Progenitor cell of endocrine pancreas (in vitro differentiated cells): ENCODE results near the gene SDHAF2. TPM values are rescaled to one million over a fixed set of nuclear protein-coding genes. Genes with fewer than 3 reads are reported as not detected.

Experiments
- DNase-seq: peaks from one replicate; pipeline ENCODE4 v3.0.0; 2021; ENCODE audit warnings: low spot score; ENCODE audit not compliant: unreplicated experiment
- H3K27ac Mint-ChIP-seq: 2 replicates; pipeline ENCODE4 v1.8.0; 2021; ENCODE audit warnings: mild to moderate bottlenecking, moderate library complexity, mixed read lengths
- H3K27me3 Mint-ChIP-seq: 2 replicates; pipeline ENCODE4 v1.8.0; 2021; ENCODE audit warnings: mixed read lengths
- H3K36me3 Mint-ChIP-seq: 2 replicates; pipeline ENCODE4 v1.8.0; 2022; ENCODE audit warnings: mixed read lengths; ENCODE audit not compliant: insufficient read depth
- H3K4me1 Mint-ChIP-seq: 2 replicates; pipeline ENCODE4 v1.8.0; 2021; ENCODE audit warnings: low read depth, mixed read lengths
- H3K4me3 Mint-ChIP-seq: 2 replicates; pipeline ENCODE4 v1.8.0; 2021; ENCODE audit warnings: low read depth, mild to moderate bottlenecking, moderate library complexity, mixed read lengths
- H3K9me3 Mint-ChIP-seq: 2 replicates; pipeline ENCODE4 v1.8.0; 2021; ENCODE audit warnings: low read depth, mixed read lengths
- total RNA-seq: library from RNA; stranded (reverse); gene quantifications from 2 replicates; pipeline ENCODE4 v1.2.1, GENCODE V29; 2021
- TF ChIP-seq, protein P1 (sequence below): fragments of 200-600 bp; sonication (generic); IDR thresholded peaks from one replicate; pipeline ENCODE4 v1.5.0; 2021; ENCODE audit warnings: antibody characterized with exemption, mild to moderate bottlenecking; ENCODE audit not compliant: unreplicated experiment

Gene SDHAF2
- total RNA-seq, 1 donor from 2014 or later, result 42.2 TPM

GRCh38 chr11:61485080-61485479 is 55.2 kb downstream of the SDHAF2 start:
- Mint-ChIP-seq H3K4me1 (peaks cover 25% of the 10 kb centered on the region), H3K4me3 (no peak overlapping the region), H3K9me3 (no peaks in the 10 kb centered on the region), H3K36me3 (peaks cover 2% of the 10 kb centered on the region), H3K27me3 (no peaks in the 10 kb centered on the region), H3K27ac (no peak overlapping the region)
- TF ChIP-seq, protein P1, sequence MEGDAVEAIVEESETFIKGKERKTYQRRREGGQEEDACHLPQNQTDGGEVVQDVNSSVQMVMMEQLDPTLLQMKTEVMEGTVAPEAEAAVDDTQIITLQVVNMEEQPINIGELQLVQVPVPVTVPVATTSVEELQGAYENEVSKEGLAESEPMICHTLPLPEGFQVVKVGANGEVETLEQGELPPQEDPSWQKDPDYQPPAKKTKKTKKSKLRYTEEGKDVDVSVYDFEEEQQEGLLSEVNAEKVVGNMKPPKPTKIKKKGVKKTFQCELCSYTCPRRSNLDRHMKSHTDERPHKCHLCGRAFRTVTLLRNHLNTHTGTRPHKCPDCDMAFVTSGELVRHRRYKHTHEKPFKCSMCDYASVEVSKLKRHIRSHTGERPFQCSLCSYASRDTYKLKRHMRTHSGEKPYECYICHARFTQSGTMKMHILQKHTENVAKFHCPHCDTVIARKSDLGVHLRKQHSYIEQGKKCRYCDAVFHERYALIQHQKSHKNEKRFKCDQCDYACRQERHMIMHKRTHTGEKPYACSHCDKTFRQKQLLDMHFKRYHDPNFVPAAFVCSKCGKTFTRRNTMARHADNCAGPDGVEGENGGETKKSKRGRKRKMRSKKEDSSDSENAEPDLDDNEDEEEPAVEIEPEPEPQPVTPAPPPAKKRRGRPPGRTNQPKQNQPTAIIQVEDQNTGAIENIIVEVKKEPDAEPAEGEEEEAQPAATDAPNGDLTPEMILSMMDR, result no peak
- DNase-seq, result no peak

DNA sequence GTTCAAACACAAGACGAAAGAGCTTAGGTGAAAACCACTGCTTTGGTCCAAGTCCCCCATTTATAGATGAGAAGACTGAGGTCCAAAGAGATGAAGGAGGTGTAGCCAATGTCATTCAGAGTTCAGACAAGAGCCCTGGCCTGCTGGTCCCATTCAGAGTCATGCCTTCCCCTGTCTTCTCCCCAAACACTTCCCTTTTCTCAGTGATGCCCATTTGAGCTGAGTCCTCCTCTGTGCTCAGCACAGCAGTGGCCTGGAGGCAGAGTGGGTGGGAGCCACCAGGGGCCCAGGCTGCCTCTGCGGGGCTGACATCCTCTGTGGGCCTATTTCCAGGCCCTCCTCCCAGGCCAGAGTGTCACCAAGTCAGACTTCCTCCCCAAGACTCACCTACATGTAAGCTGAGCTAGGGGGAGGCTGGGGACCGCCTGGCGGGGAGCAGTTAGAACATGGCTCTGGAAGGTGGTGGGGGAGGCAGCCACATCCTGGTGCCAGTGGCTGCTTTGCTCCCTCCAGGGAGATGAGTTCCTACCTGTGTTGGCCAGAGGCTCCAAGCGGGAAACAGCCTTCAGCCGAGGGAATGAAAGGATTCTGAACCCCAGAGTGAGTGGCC is 56.2 kb downstream of the SDHAF2 start:
- no peak overlapping the region for H3K27ac Mint-ChIP-seq
- H3K4me1 Mint-ChIP-seq, result peaks cover 23% of the 10 kb centered on the region
- no peaks in the 10 kb centered on the region for H3K27me3 Mint-ChIP-seq
- H3K4me3 Mint-ChIP-seq, result no peak overlapping the region
- H3K9me3 Mint-ChIP-seq, result no peaks in the 10 kb centered on the region
- TF ChIP-seq, protein P1, result no peak
- peaks cover 2% of the 10 kb centered on the region for H3K36me3 Mint-ChIP-seq
- no peak for DNase-seq

GRCh38 chr11:61486779-61487178 is 56.9 kb downstream of the SDHAF2 start:
- Mint-ChIP-seq H3K27me3 (no peaks in the 10 kb centered on the region), H3K4me1 (peaks cover 20% of the 10 kb centered on the region), H3K27ac (no peak overlapping the region), H3K36me3 (peaks cover 2% of the 10 kb centered on the region), H3K9me3 (no peaks in the 10 kb centered on the region), H3K4me3 (no peak overlapping the region)
- TF ChIP-seq, protein P1, result no peak
- no peak for DNase-seq

GRCh38 chr11:61487342-61488025 is 57.6 kb downstream of the SDHAF2 start:
- Mint-ChIP-seq H3K27ac (no peak overlapping the region), H3K9me3 (no peaks in the 10 kb centered on the region)
- TF ChIP-seq, protein P1, result no peak

GRCh38 chr11:61488651-61489291 is 58.8 kb downstream of the SDHAF2 start:
- peak; percentile 41 for DNase-seq
- peaks cover 20% of the 10 kb centered on the region for H3K4me1 Mint-ChIP-seq
- H3K9me3 Mint-ChIP-seq, result no peaks in the 10 kb centered on the region

More at GRCh38 chr11:61487342-61488025, 57.6 kb downstream of the SDHAF2 start:
- Mint-ChIP-seq H3K4me3 (peak overlapping the region; percentile 11), H3K36me3 (peaks cover 2% of the 10 kb centered on the region), H3K27me3 (peaks cover 3% of the 10 kb centered on the region), H3K4me1 (peaks cover 20% of the 10 kb centered on the region)
- DNase-seq, result no peak

More at GRCh38 chr11:61488651-61489291, 58.8 kb downstream of the SDHAF2 start:
- H3K27ac Mint-ChIP-seq, result peak overlapping the region; percentile 21
- H3K27me3 Mint-ChIP-seq, result peaks cover 3% of the 10 kb centered on the region
- peak overlapping the region; percentile 59 for H3K4me3 Mint-ChIP-seq
- TF ChIP-seq, protein P1, result no peak
- peaks cover 2% of the 10 kb centered on the region for H3K36me3 Mint-ChIP-seq
